Transverse colon (tissue), 4 donors: ENCODE data around the gene KRT2.

ENCODE experiments used
- CTCF ChIP-seq, 5 experiments: fragments of 200-600 bp in 3 of 5; fragments of 450-650 bp in 2 of 5; sonication (generic) in 3 of 5; IDR thresholded peaks; 1 replicate in 2 of 5; 2 replicates in 3 of 5; pipeline ENCODE4 v1.5.1; 2016 to 2017; ENCODE audit warnings: antibody characterized with exemption in 5 of 5, inconsistent platforms in 3 of 5, mild to moderate bottlenecking in 2 of 5, moderate library complexity in 1 of 5
- POLR2AphosphoS5 ChIP-seq, 3 donors: sonication (generic); formaldehyde crosslinking; IDR thresholded peaks; one replicate each; pipeline ENCODE4 v1.6.1; 2016; ENCODE audit warnings: antibody characterized with exemption in 3 of 3

- TF ChIP-seq CTCF (IDR thresholded peaks at IDR 0.05) = no peak
- TF ChIP-seq POLR2AphosphoS5 (IDR thresholded peaks at IDR 0.05) = no peak
Measured at GRCh38 chr12:52692254-52692653, 40.2 kb upstream of the KRT2 start.
